HCT116 (cell line): ENCODE measurements around the gene GSTA4. TPM values are rescaled to one million over a fixed set of nuclear protein-coding genes. Genes with fewer than 3 reads are reported as not detected.
"Not testable (repeated sequence)": the region's sequence is repeated elsewhere in the genome, so short reads cannot be mapped to it uniquely, and the experiment has no call there.

Experiments
- ATAC-seq: fragments of 200-7000 bp; cut with Tn5 transposase; 2 replicates; pipeline ENCODE4 v1.9.1; 2020; ENCODE audit warnings: mild to moderate bottlenecking, moderate library complexity
- BruUV-seq: library from RNA; stranded (reverse); fragments of 400-500 nt; replicated peaks from 2 replicates; lab custom pipeline; 2021; lab: Mats Ljungman, UMichigan
- CTCF ChIA-PET: fragments of 300-600 bp; sonication (Branson Sonifier 250); formaldehyde crosslinking; loops from one replicate; lab custom pipeline; 2021; ENCODE audit warnings: antibody characterized with exemption; lab: Charles Lee
- POLR2A ChIA-PET: fragments of 300-600, 350-600 bp; sonication (Branson Sonifier 250); formaldehyde crosslinking; loops from one replicate; lab custom pipeline; 2021; ENCODE audit warnings: antibody characterized with exemption; lab: Charles Lee
- RAD21 ChIA-PET, 2 experiments: fragments of 300-600 bp; sonication (Branson Sonifier 250); formaldehyde crosslinking; loops; one replicate each; lab custom pipeline; 2023; ENCODE audit warnings: low total read pairs in 2 of 2; ENCODE audit not compliant: uncharacterized antibody in 2 of 2, unreplicated experiment in 2 of 2, low non-redundant PET in 1 of 2; lab: Charles Lee
- DNase-seq: peaks from one replicate; pipeline ENCODE4 v3.0.0-alpha.2; 2010; ENCODE audit warnings: low read depth, low spot score
- H2AFZ ChIP-seq: fragments of 200-600 bp; shearing (Covaris generic), sonication (generic); 2 replicates; pipeline ENCODE4 v1.6.1; 2017; ENCODE audit warnings: low read depth, mixed run types, mixed read lengths, antibody characterized with exemption, low read length; ENCODE audit not compliant: poor library complexity, severe bottlenecking
- H3K27ac ChIP-seq: 2 replicates; pipeline ENCODE4 v1.5.1; 2012; ENCODE audit warnings: low read depth, low read length
- H3K27me3 ChIP-seq: fragments of 200-600 bp; sonication (generic); 2 replicates; pipeline ENCODE4 v1.6.1; 2016; ENCODE audit warnings: mixed run types, low read length, mixed read lengths; ENCODE audit not compliant: insufficient read depth
- H3K36me3 ChIP-seq, 2 experiments: fragments of 200-500 bp in 1 of 2; fragments of 200-600 bp in 1 of 2; sonication (Bioruptor generic) in 1 of 2; sonication (generic) in 1 of 2; 2 replicates each; pipeline versions ENCODE4 v1.5.1 to v1.6.1; 2014 to 2016; ENCODE audit warnings: low read length in 2 of 2, inconsistent platforms in 1 of 2, mixed read lengths in 1 of 2, mixed run types in 1 of 2; ENCODE audit not compliant: insufficient read depth in 2 of 2, control insufficient read depth in 1 of 2
- H3K4me1 ChIP-seq, 2 experiments: fragments of 200-600 bp in 1 of 2; sonication (generic) in 1 of 2; 2 replicates each; pipeline versions ENCODE4 v1.5.1 to v1.6.1; 2012 to 2017; ENCODE audit warnings: low read length in 2 of 2, inconsistent platforms in 1 of 2, mild to moderate bottlenecking in 1 of 2, mixed read lengths in 1 of 2, mixed run types in 1 of 2, moderate library complexity in 1 of 2; ENCODE audit not compliant: insufficient read depth in 2 of 2, control insufficient read depth in 1 of 2
- H3K4me2 ChIP-seq: fragments of 200-600 bp; sonication (generic); 2 replicates; pipeline ENCODE4 v1.6.1; 2017; ENCODE audit warnings: mixed run types, low read length, mixed read lengths
- H3K4me3 ChIP-seq, 2 experiments: fragments of 200-600 bp in 1 of 2; sonication (generic) in 1 of 2; replicated peaks in 1 of 2; 2 replicates each; pipeline ENCODE4 v1.5.1; 2011 to 2016; ENCODE audit warnings: low read length in 2 of 2, control low read depth in 1 of 2, low read depth in 1 of 2, mild to moderate bottlenecking in 1 of 2, mixed read lengths in 1 of 2, mixed run types in 1 of 2
- H3K79me2 ChIP-seq: fragments of 200-600 bp; sonication (generic); 2 replicates; pipeline ENCODE4 v1.6.1; 2017; ENCODE audit warnings: mild to moderate bottlenecking, mixed run types, low read length, moderate library complexity, mixed read lengths; ENCODE audit not compliant: insufficient read depth
- H3K9ac ChIP-seq: fragments of 200-600 bp; sonication (generic); 2 replicates; pipeline ENCODE4 v1.6.1; 2016; ENCODE audit warnings: low read length, mixed read lengths
- H3K9me2 ChIP-seq: fragments of 200-600 bp; sonication (generic), shearing (Covaris generic); 2 replicates; pipeline ENCODE4 v1.6.1; 2017; ENCODE audit warnings: mixed run types, mild to moderate bottlenecking, moderate library complexity; ENCODE audit not compliant: insufficient read depth
- H3K9me3 ChIP-seq, 2 experiments: fragments of 200-500 bp in 1 of 2; fragments of 200-600 bp in 1 of 2; sonication (Bioruptor generic) in 1 of 2; sonication (generic) in 1 of 2; 2 replicates each; pipeline ENCODE4 v1.6.1; 2014 to 2017; ENCODE audit warnings: low read length in 2 of 2, mixed read lengths in 2 of 2, inconsistent platforms in 1 of 2, low read depth in 1 of 2, mild to moderate bottlenecking in 1 of 2, mixed run types in 1 of 2, moderate library complexity in 1 of 2; ENCODE audit not compliant: control insufficient read depth in 1 of 2, insufficient read depth in 1 of 2
- H4K20me1 ChIP-seq: fragments of 200-600 bp; sonication (generic), shearing (Covaris generic); 2 replicates; pipeline ENCODE4 v1.6.1; 2017; ENCODE audit warnings: mixed run types, mild to moderate bottlenecking, moderate library complexity; ENCODE audit not compliant: insufficient read depth
- CBX3 ChIP-seq: IDR thresholded peaks from 2 replicates; pipeline ENCODE4 v1.6.1; 2012; ENCODE audit warnings: low read depth
- EGR1 ChIP-seq: IDR thresholded peaks from 2 replicates; pipeline ENCODE4 v1.6.1; 2012; ENCODE audit warnings: low read depth
- ELF1 ChIP-seq: IDR thresholded peaks from 2 replicates; pipeline ENCODE4 v1.6.1; 2012; ENCODE audit warnings: low read depth, borderline replicate concordance
- FOSL1 ChIP-seq: IDR thresholded peaks from 2 replicates; pipeline ENCODE4 v1.6.1; 2012; ENCODE audit warnings: low read depth
- JUND ChIP-seq: IDR thresholded peaks from 2 replicates; pipeline ENCODE4 v1.6.1; 2012
- POLR2A ChIP-seq: IDR thresholded peaks from 2 replicates; pipeline ENCODE4 v1.7.0; 2011; ENCODE audit warnings: borderline replicate concordance; ENCODE audit not compliant: insufficient read depth, insufficient read length; ENCODE audit errors: extremely low read depth
- RAD21 ChIP-seq: IDR thresholded peaks from 2 replicates; pipeline ENCODE4 v1.6.1; 2012; ENCODE audit warnings: low read depth, mild to moderate bottlenecking
- REST ChIP-seq: IDR thresholded peaks from 2 replicates; pipeline ENCODE4 v1.6.1; 2012; ENCODE audit warnings: low read depth
- SP1 ChIP-seq: IDR thresholded peaks from 2 replicates; pipeline ENCODE4 v1.6.1; 2012; ENCODE audit warnings: low read depth
- TCF7L2 ChIP-seq: IDR thresholded peaks from 2 replicates; pipeline ENCODE4 v1.7.0; 2011; ENCODE audit warnings: borderline replicate concordance, inconsistent platforms; ENCODE audit not compliant: insufficient read depth, insufficient read length; ENCODE audit errors: extremely low read depth
- YY1 ChIP-seq: IDR thresholded peaks from 2 replicates; pipeline ENCODE4 v1.6.1; 2011; ENCODE audit warnings: low read length, low read depth, moderate library complexity, mild to moderate bottlenecking; ENCODE audit not compliant: insufficient replicate concordance; ENCODE audit errors: extremely low read depth
- intact Hi-C: fragments of 100-400 bp; cut with micrococcal nuclease; formaldehyde crosslinking; loops from 2 replicates; pipeline ENCODE4 v1.10.0; 2022
- total RNA-seq: library from RNA; stranded (reverse); gene quantifications from one replicate; pipeline ENCODE4 v1.2.1, GENCODE V29; 2021; ENCODE audit not compliant: unreplicated experiment

GSTA4 gene
- total RNA-seq, 1 experiment from 2014 or later: 2.2 TPM

- RAD21 ChIA-PET, H3K9me2 ChIP-seq, BruUV-seq, H3K4me1 ChIP-seq, H2AFZ ChIP-seq, H3K4me3 ChIP-seq, ATAC-seq, CTCF ChIA-PET, H4K20me1 ChIP-seq, intact Hi-C loops, H3K9me3 ChIP-seq, POLR2A ChIA-PET, H3K9ac ChIP-seq, H3K36me3 ChIP-seq, H3K4me2 ChIP-seq, H3K27me3 ChIP-seq, H3K79me2 ChIP-seq, H3K27ac ChIP-seq, DNase-seq: not testable (repeated sequence)
These were observed 52.3 kb downstream of the GSTA4 start for GRCh38 chr6:52942821-52943220.

- TF ChIP-seq JUND (no peak), YY1 (no peak), ELF1 (no peak), CBX3 (no peak), RAD21 (no peak), POLR2A (no peak), REST (no peak), EGR1 (no peak), FOSL1 (no peak), TCF7L2 (no peak), SP1 (no peak)
- intact Hi-C loops: no loop called here
- no peak overlapping the region for H2AFZ ChIP-seq
- RAD21 ChIA-PET: no interaction called here
- H3K9me3 ChIP-seq: no peaks in the 10 kb centered on the region
- no peaks in the 10 kb centered on the region for H3K36me3 ChIP-seq
- CTCF ChIA-PET: no interaction called here
- BruUV-seq: no TSS peak
- POLR2A ChIA-PET: no interaction called here
- H4K20me1 ChIP-seq: no peaks in the 10 kb centered on the region
- no peak overlapping the region for H3K4me3 ChIP-seq
- H3K27me3 ChIP-seq: no peaks in the 10 kb centered on the region
- H3K9me2 ChIP-seq: no peaks in the 10 kb centered on the region
- ATAC-seq (no peak), DNase-seq (no peak)
- no peaks in the 10 kb centered on the region for H3K79me2 ChIP-seq
- no peak overlapping the region for H3K9ac ChIP-seq
- no peaks in the 10 kb centered on the region for H3K4me1 ChIP-seq
- H3K27ac ChIP-seq: no peak overlapping the region
- no peak overlapping the region for H3K4me2 ChIP-seq
These were observed 52.9 kb downstream of the GSTA4 start for GRCh38 chr6:52942221-52942620.
